ENCODE data around the gene CRB2.

Gene CRB2

DNA sequence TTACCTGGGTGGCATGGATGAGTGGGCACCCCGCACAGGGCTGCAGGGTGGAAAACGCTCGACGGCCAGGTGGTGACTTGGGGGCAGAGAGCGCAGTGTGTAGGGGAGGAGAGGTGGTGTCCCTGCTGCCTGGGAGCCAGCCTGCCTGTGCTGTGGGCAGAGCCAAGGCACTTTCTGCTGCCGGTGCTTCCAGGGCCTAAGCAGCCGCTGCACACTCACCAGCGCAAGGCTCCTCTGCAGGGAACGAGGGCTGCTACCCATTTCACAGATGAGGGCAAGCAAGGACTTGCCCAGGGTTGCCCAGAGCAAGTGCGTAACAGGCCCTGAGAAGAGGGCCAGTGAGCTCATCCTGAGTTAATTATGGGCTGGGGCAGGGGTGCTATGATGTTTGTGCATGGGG, 62.5 kb downstream of the CRB2 start:
- H3K4me3 ChIP-seq (ENCODE audit: low read length): no peak overlapping the region
- TF ChIP-seq, protein P1, sequence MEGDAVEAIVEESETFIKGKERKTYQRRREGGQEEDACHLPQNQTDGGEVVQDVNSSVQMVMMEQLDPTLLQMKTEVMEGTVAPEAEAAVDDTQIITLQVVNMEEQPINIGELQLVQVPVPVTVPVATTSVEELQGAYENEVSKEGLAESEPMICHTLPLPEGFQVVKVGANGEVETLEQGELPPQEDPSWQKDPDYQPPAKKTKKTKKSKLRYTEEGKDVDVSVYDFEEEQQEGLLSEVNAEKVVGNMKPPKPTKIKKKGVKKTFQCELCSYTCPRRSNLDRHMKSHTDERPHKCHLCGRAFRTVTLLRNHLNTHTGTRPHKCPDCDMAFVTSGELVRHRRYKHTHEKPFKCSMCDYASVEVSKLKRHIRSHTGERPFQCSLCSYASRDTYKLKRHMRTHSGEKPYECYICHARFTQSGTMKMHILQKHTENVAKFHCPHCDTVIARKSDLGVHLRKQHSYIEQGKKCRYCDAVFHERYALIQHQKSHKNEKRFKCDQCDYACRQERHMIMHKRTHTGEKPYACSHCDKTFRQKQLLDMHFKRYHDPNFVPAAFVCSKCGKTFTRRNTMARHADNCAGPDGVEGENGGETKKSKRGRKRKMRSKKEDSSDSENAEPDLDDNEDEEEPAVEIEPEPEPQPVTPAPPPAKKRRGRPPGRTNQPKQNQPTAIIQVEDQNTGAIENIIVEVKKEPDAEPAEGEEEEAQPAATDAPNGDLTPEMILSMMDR (IDR thresholded peaks at IDR 0.05; ENCODE audit: insufficient read depth, low read depth, low read length, missing control alignments): no peak
- DNase-seq (ENCODE audit: low read depth): no peak

GRCh38 chr9:123419091-123419490, 63.1 kb downstream of the CRB2 start:
- DNase-seq (ENCODE audit: low read depth): no peak
- TF ChIP-seq, protein P1 (IDR thresholded peaks at IDR 0.05; ENCODE audit: insufficient read depth, low read depth, low read length, missing control alignments): no peak
- H3K4me3 ChIP-seq (ENCODE audit: low read length): no peak overlapping the region

GRCh38 chr9:123419721-123420591, 64.0 kb downstream of the CRB2 start:
- no peak for DNase-seq (ENCODE audit: low read depth)
- TF ChIP-seq, protein P1 (IDR thresholded peaks at IDR 0.05; ENCODE audit: insufficient read depth, low read depth, low read length, missing control alignments): no peak
- H3K4me3 ChIP-seq (ENCODE audit: low read length): no peak overlapping the region

DNA sequence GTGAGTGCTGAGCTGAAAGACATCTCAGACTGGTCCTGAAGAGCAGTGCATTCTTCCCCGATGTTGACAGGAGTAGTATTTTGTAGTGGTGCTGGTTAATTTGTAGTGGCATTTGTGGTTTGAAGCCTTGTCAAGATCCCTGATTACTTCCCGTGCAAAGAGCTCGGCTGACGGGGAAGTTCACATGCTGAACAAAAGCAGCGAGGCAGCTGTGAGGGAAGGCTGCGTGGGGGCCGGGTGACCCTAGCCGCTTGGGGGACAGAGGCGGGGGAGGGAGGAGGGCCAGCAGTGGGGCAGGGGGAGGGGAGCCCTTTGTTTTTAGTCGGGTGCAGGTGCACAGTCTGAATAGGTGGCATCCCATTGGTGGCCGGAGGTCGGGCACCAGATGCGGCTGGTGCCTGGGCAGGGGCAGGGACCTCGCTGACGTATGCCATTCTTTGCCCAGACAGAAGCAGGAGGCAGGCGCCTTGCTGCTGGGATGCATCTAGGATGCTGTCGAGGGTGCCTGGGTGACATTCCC, 64.7 kb downstream of the CRB2 start:
- no peak for DNase-seq (ENCODE audit: low read depth)
- H3K4me3 ChIP-seq (ENCODE audit: low read length): no peak overlapping the region
- TF ChIP-seq, protein P1 (IDR thresholded peaks at IDR 0.05; ENCODE audit: insufficient read depth, low read depth, low read length, missing control alignments): no peak

GRCh38 chr9:123421186-123421585, 65.2 kb downstream of the CRB2 start:
- H3K4me3 ChIP-seq (ENCODE audit: low read length): no peak overlapping the region
- TF ChIP-seq, protein P1 (IDR thresholded peaks at IDR 0.05; ENCODE audit: insufficient read depth, low read depth, low read length, missing control alignments): no peak
- no peak for DNase-seq (ENCODE audit: low read depth)

DNA sequence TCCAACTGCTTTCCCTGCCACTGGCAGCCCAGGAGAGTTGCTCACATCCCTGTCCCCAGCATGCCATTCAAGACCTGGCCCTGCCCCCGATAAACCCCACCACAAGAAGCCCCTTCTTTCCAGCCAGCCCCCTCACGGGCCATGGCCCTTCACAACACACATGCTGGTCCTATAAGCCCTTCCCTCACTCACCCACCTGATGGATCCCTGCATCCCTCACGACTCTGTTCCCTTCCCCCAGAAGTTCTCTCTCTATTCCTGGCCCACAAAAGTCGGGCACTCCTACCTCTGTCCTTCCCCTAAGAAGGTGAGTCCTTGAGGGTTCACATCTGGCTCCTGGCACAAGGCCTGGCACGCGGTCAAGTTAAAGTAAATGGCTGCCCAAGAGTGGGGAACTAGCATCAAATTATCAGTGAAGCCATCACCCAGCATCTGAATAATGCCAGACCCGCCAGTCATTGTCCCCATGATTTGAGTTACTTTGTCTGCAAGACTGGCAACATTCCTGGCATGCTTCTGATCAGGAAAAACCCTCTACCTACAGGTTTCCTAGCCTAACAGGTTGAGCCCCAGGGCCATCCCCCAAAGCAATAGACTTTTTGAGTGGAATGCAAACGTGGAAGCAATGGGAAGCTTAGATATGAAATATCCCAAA, 65.9 kb downstream of the CRB2 start:
- H3K4me3 ChIP-seq (ENCODE audit: low read length): no peak overlapping the region
- TF ChIP-seq, protein P1 (IDR thresholded peaks at IDR 0.05; ENCODE audit: insufficient read depth, low read depth, low read length, missing control alignments): no peak
- no peak for DNase-seq (ENCODE audit: low read depth)
